ENCODE measurements around the gene CCNB1IP1.

DNA sequence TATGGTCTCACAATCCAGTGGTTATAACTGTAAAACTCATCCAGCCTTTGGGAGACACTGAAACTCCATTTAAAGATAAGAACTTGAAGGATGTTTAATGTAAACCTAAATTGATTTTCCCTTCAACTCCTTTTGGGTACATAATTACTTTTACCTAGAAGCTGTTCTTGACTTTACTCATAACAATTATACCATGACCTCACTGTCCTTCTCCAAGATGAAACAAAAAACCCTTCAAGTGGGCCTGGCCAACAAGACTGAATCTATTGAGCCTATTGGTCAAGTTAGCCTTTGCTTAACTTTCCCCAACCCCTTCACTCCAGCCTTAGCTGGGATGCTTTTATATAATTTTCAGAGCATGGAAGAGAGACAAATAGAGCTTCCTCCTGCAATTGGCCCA lies 32.8 kb upstream of the CCNB1IP1 start:
- TF ChIP-seq, protein P1, sequence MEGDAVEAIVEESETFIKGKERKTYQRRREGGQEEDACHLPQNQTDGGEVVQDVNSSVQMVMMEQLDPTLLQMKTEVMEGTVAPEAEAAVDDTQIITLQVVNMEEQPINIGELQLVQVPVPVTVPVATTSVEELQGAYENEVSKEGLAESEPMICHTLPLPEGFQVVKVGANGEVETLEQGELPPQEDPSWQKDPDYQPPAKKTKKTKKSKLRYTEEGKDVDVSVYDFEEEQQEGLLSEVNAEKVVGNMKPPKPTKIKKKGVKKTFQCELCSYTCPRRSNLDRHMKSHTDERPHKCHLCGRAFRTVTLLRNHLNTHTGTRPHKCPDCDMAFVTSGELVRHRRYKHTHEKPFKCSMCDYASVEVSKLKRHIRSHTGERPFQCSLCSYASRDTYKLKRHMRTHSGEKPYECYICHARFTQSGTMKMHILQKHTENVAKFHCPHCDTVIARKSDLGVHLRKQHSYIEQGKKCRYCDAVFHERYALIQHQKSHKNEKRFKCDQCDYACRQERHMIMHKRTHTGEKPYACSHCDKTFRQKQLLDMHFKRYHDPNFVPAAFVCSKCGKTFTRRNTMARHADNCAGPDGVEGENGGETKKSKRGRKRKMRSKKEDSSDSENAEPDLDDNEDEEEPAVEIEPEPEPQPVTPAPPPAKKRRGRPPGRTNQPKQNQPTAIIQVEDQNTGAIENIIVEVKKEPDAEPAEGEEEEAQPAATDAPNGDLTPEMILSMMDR (conservative IDR thresholded peaks at IDR 0.05; ENCODE audit: low read depth, low read length), result no peak
- TF ChIP-seq FOS (IDR thresholded peaks at IDR 0.05; ENCODE audit: low read depth, low read length) (no peak), POLR2A (IDR thresholded peaks at IDR 0.05; ENCODE audit: low read depth, low read length) (no peak), CEBPB (IDR thresholded peaks at IDR 0.05; ENCODE audit: low read depth, low read length) (no peak)
- TF ChIP-seq, protein P2, sequence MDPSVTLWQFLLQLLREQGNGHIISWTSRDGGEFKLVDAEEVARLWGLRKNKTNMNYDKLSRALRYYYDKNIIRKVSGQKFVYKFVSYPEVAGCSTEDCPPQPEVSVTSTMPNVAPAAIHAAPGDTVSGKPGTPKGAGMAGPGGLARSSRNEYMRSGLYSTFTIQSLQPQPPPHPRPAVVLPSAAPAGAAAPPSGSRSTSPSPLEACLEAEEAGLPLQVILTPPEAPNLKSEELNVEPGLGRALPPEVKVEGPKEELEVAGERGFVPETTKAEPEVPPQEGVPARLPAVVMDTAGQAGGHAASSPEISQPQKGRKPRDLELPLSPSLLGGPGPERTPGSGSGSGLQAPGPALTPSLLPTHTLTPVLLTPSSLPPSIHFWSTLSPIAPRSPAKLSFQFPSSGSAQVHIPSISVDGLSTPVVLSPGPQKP (IDR thresholded peaks at IDR 0.05; ENCODE audit: borderline replicate concordance, low read depth, low read length), result no peak

Data from IMR-90 (cell line).